Stimulated activated CD4-positive, alpha-beta T cell treated with anti-CD3 and anti-CD28 coated beads, Interleukin-15, amount 100 ng/mL, for 48 hours (primary cell): ENCODE measurements around the gene TM4SF18.

Experiments
- DNase-seq, 2 donors: peaks; one replicate each; pipeline ENCODE4 v3.0.0-alpha.2; 2020; ENCODE audit warnings: low read depth in 2 of 2

The TM4SF18 gene

GRCh38 chr3:149330609-149331331 is 2.7 kb downstream of the TM4SF18 start:
- DNase-seq, result no peak

GRCh38 chr3:149327156-149327555 is 6.3 kb downstream of the TM4SF18 start:
- no peak for DNase-seq

GRCh38 chr3:149325581-149325980 is 7.9 kb downstream of the TM4SF18 start:
- DNase-seq, result no peak

GRCh38 chr3:149324332-149324731 is 9.1 kb downstream of the TM4SF18 start:
- no peak for DNase-seq

GRCh38 chr3:149321640-149322039 is 11.8 kb downstream of the TM4SF18 start:
- DNase-seq, result no peak

GRCh38 chr3:149321136-149321535 is 12.3 kb downstream of the TM4SF18 start:
- no peak for DNase-seq

GRCh38 chr3:149319750-149320149 is 13.7 kb downstream of the TM4SF18 start:
- no peak for DNase-seq

- no peak for DNase-seq
These were observed 16.4 kb downstream of the TM4SF18 start for GRCh38 chr3:149317072-149317471.

GRCh38 chr3:149316437-149316836 is 17.0 kb downstream of the TM4SF18 start:
- DNase-seq, result no peak

- no peak for DNase-seq
These were observed 17.7 kb downstream of the TM4SF18 start for GRCh38 chr3:149315694-149316093.

- no peak for DNase-seq
These were observed 18.4 kb downstream of the TM4SF18 start for GRCh38 chr3:149314807-149315578.

GRCh38 chr3:149313542-149313941 is 19.9 kb downstream of the TM4SF18 start:
- no peak for DNase-seq

- DNase-seq, result no peak
These were observed 22.5 kb downstream of the TM4SF18 start for GRCh38 chr3:149310796-149311534.

GRCh38 chr3:149307435-149307783 is 26.0 kb downstream of the TM4SF18 start:
- DNase-seq, result no peak

GRCh38 chr3:149306751-149307434 is 26.5 kb downstream of the TM4SF18 start:
- DNase-seq, result no peak

GRCh38 chr3:149305376-149305775 is 28.1 kb downstream of the TM4SF18 start:
- DNase-seq, result no peak

GRCh38 chr3:149299938-149300801 is 33.3 kb downstream of the TM4SF18 start:
- no peak for DNase-seq

- DNase-seq, result no peak
These were observed 36.5 kb downstream of the TM4SF18 start for GRCh38 chr3:149296972-149297371.

- DNase-seq, result no peak
These were observed 40.8 kb downstream of the TM4SF18 start for GRCh38 chr3:149292666-149293065.

GRCh38 chr3:149291178-149291577 is 42.3 kb downstream of the TM4SF18 start:
- DNase-seq, result no peak

GRCh38 chr3:149288655-149289054 is 44.8 kb downstream of the TM4SF18 start:
- DNase-seq, result no peak
